Endothelial cell (in vitro differentiated cells): Measurements from ENCODE around the gene TESMIN. TPM values are rescaled to one million over a fixed set of nuclear protein-coding genes. Genes with fewer than 3 reads are reported as not detected.

ENCODE experiments used
- DNase-seq: peaks from one replicate; pipeline ENCODE4 v3.0.0; 2021; ENCODE audit warnings: low spot score
- H3K27ac Mint-ChIP-seq: one replicate; pipeline ENCODE4 v1.8.0; 2021; ENCODE audit warnings: mixed read lengths, inconsistent platforms; ENCODE audit not compliant: unreplicated experiment
- H3K27me3 Mint-ChIP-seq: one replicate; pipeline ENCODE4 v1.8.0; 2021; ENCODE audit warnings: mild to moderate bottlenecking, moderate library complexity, mixed read lengths, inconsistent platforms; ENCODE audit not compliant: unreplicated experiment
- H3K36me3 Mint-ChIP-seq: one replicate; pipeline ENCODE4 v1.8.0; 2021; ENCODE audit warnings: mild to moderate bottlenecking, low read depth, mixed read lengths, inconsistent platforms; ENCODE audit not compliant: unreplicated experiment
- H3K4me1 Mint-ChIP-seq: one replicate; pipeline ENCODE4 v1.8.0; 2021; ENCODE audit warnings: mild to moderate bottlenecking, mixed read lengths, inconsistent platforms; ENCODE audit not compliant: unreplicated experiment
- H3K4me3 Mint-ChIP-seq: one replicate; pipeline ENCODE4 v1.8.0; 2021; ENCODE audit warnings: mild to moderate bottlenecking, mixed read lengths, inconsistent platforms; ENCODE audit not compliant: unreplicated experiment
- H3K9me3 Mint-ChIP-seq: one replicate; pipeline ENCODE4 v1.8.0; 2021; ENCODE audit warnings: mixed read lengths, inconsistent platforms; ENCODE audit not compliant: unreplicated experiment
- CTCF ChIP-seq: fragments of 200-600 bp; sonication (generic); IDR thresholded peaks from one replicate; pipeline ENCODE4 v1.5.0; 2021; ENCODE audit warnings: antibody characterized with exemption; ENCODE audit not compliant: unreplicated experiment
- total RNA-seq: library from RNA; stranded (reverse); fragmentation: NEBNext Ultra II Directional; extraction: Animal tissue kit (Norgen Biotek cat#: 25700); gene quantifications from one replicate; pipeline ENCODE4 v1.2.1, GENCODE V29; 2021; ENCODE audit not compliant: unreplicated experiment

TESMIN gene
- total RNA-seq, 1 donor from 2014 or later: 3.4 TPM

- DNase-seq: no peak
- Mint-ChIP-seq H3K36me3 (no peaks in the 10 kb centered on the region), H3K27ac (no peak overlapping the region), H3K27me3 (peaks cover 23% of the 10 kb centered on the region), H3K9me3 (no peaks in the 10 kb centered on the region), H3K4me3 (no peak overlapping the region), H3K4me1 (no peaks in the 10 kb centered on the region)
- no peak for TF ChIP-seq CTCF
These were observed 68.2 kb downstream of the TESMIN start for GRCh38 chr11:68683121-68683520.

GRCh38 chr11:68682531-68682961 is 68.8 kb downstream of the TESMIN start:
- no peaks in the 10 kb centered on the region for H3K36me3 Mint-ChIP-seq
- no peak overlapping the region for H3K4me3 Mint-ChIP-seq
- TF ChIP-seq CTCF: no peak
- no peak overlapping the region for H3K27ac Mint-ChIP-seq
- H3K4me1 Mint-ChIP-seq: no peaks in the 10 kb centered on the region
- DNase-seq: no peak
- no peaks in the 10 kb centered on the region for H3K9me3 Mint-ChIP-seq
- peaks cover 23% of the 10 kb centered on the region for H3K27me3 Mint-ChIP-seq

GRCh38 chr11:68680541-68681231 is 70.6 kb downstream of the TESMIN start:
- no peak overlapping the region for H3K4me3 Mint-ChIP-seq
- H3K9me3 Mint-ChIP-seq: no peaks in the 10 kb centered on the region
- no peaks in the 10 kb centered on the region for H3K36me3 Mint-ChIP-seq
- H3K27ac Mint-ChIP-seq: no peak overlapping the region
- peaks cover 9% of the 10 kb centered on the region for H3K27me3 Mint-ChIP-seq
- H3K4me1 Mint-ChIP-seq: no peaks in the 10 kb centered on the region
- no peak for TF ChIP-seq CTCF
- no peak for DNase-seq

GRCh38 chr11:68678031-68678441 is 73.3 kb downstream of the TESMIN start:
- DNase-seq: no peak
- Mint-ChIP-seq H3K4me1 (no peaks in the 10 kb centered on the region), H3K27ac (no peak overlapping the region), H3K27me3 (peaks cover 3% of the 10 kb centered on the region), H3K9me3 (no peaks in the 10 kb centered on the region), H3K4me3 (no peak overlapping the region), H3K36me3 (no peaks in the 10 kb centered on the region)
- no peak for TF ChIP-seq CTCF

- TF ChIP-seq CTCF: no peak
- no peaks in the 10 kb centered on the region for H3K4me1 Mint-ChIP-seq
- no peak for DNase-seq
- no peaks in the 10 kb centered on the region for H3K36me3 Mint-ChIP-seq
- H3K9me3 Mint-ChIP-seq: no peaks in the 10 kb centered on the region
- H3K27me3 Mint-ChIP-seq: peaks cover 3% of the 10 kb centered on the region
- no peak overlapping the region for H3K27ac Mint-ChIP-seq
- H3K4me3 Mint-ChIP-seq: no peak overlapping the region
These were observed 73.9 kb downstream of the TESMIN start for GRCh38 chr11:68677432-68677831.
